ENCODE data around the gene ADH7. TPM values are rescaled to one million over a fixed set of nuclear protein-coding genes. Genes with fewer than 3 reads are reported as not detected.

ADH7 gene
- total RNA-seq, 2 donors from 2014 or later = not detected

DNA sequence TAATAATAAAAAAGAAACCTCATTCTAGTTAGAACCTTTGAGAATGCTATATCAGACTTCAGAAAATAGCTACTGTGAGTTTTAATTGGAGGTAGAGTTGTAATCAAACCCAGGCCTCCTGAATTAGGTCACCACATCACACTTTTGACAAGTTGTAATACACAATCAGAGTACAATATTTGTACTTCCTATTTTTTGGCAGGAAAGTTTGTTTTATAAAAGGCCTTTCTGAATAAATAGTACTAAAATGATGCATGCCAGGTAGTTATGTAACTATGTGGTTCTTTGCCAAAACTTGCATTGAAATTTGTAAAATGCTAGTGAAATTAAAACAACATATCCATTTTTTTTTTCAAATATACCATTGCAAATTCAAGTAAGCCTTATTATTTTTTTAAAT, 26.8 kb downstream of the ADH7 start:
- peaks cover 8 to 21% of the 10 kb centered on the region in 2 donors for H3K27me3 Mint-ChIP-seq
- peaks cover 21% of the 10 kb centered on the region in 2 donors for H3K4me1 Mint-ChIP-seq (ENCODE audit: low read depth in 2 of 2)
- H3K27ac Mint-ChIP-seq = no peak overlapping the region
- DNase-seq (ENCODE audit: low spot score) = no peak
- no peaks in the 10 kb centered on the region for H3K9me3 Mint-ChIP-seq
- no peak for ATAC-seq
- no peak overlapping the region for H3K4me3 Mint-ChIP-seq
- H3K36me3 Mint-ChIP-seq = no peaks in the 10 kb centered on the region

DNA sequence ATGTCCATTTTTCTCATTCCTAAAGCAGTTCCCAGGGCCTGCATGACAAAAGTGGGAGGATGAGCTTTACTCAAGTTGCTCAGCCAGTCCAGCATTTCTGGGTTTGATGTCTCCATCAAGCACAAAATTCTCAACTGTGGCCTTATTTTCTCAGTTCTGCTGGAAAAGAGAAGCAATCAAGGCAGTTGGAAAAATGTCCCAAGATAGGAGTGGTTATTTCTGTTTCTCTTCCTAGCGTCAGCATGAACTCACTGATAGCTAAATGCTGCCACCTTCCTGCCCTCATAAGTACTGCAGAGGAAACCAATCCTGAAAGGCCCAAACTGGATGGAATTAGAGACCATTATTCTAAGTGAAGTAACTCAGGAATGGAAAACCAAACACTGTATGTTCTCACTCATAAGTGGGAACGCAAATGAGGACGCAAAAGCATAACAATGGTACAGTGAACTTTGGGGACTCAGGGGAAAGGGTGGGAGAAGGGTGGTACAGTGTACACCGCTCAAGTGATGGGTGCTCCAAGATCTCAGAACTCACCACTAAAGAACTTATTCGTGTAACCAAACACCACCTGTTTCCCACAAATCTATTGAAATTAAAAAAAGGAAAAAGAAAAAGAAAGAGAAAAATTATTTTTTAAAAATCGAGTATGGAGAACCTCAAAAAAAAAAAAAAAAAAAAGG, 29.6 kb downstream of the ADH7 start:
- Mint-ChIP-seq H3K27me3 (peaks cover 8 to 21% of the 10 kb centered on the region in 2 donors), H3K36me3 (no peaks in the 10 kb centered on the region), H3K4me3 (no peak overlapping the region), H3K9me3 (no peaks in the 10 kb centered on the region), H3K27ac (peak overlapping the region in 1 of 2 donors; percentile 58), H3K4me1 (ENCODE audit: low read depth in 2 of 2) (peaks cover 21 to 22% of the 10 kb centered on the region in 2 donors)
- peak in 1 of 2 donors; percentile 62 for ATAC-seq
- no peak for DNase-seq (ENCODE audit: low spot score)

- Mint-ChIP-seq H3K4me3 (peak overlapping the region; percentile 16), H3K27ac (peak overlapping the region in 1 of 2 donors; percentile 1), H3K4me1 (ENCODE audit: low read depth in 2 of 2) (peaks cover 21 to 22% of the 10 kb centered on the region in 2 donors), H3K36me3 (no peaks in the 10 kb centered on the region), H3K9me3 (no peaks in the 10 kb centered on the region), H3K27me3 (peaks cover 8 to 21% of the 10 kb centered on the region in 2 donors)
- DNase-seq (ENCODE audit: low spot score) (no peak), ATAC-seq (peak; percentile 87 to 91)
These were observed 30.4 kb downstream of the ADH7 start for GRCh38 chr4:99404595-99405287.

DNA sequence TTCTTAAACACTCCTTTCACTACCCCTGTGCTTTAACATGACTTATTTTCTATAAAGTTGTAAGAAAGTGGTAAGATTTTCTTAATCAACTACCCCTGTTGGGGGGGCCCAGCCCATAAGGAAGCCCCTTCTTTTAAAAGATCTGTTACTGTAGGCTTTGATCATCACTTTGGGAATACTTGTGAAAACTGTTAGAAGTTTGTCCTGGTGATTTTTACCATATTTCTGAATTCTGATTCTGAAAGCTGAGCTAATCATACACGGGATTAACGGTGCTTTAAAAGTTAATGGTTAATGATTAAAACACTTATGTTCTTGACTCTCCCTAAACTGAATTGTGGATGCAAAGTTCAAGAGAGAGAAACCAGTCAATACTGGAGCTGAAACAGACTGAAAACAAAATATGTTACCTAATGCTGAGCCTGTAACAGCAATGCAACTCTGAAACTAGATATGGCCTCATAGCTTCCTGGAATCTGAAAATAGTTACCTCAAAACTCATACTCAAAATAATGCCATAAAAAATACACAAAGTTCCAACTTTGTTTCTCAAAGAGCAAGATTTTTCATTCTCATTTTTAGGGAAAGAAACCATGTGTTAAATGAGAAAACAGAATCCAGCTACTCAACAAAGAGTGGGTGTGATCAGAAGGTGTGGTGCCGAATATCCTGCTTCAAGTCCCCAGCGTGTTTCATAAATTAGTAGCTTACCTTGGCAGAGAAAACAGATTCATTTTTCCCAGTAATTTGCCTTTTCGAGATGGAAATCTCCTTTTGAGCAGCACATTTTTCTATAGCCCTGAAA, 31.6 kb downstream of the ADH7 start:
- DNase-seq (ENCODE audit: low spot score) = no peak
- Mint-ChIP-seq H3K4me1 (ENCODE audit: low read depth in 2 of 2) (peaks cover 21 to 22% of the 10 kb centered on the region in 2 donors), H3K27ac (peak overlapping the region in 1 of 2 donors; percentile 33), H3K36me3 (no peaks in the 10 kb centered on the region), H3K27me3 (peaks cover 8 to 21% of the 10 kb centered on the region in 2 donors), H3K9me3 (no peaks in the 10 kb centered on the region), H3K4me3 (peak overlapping the region; percentile 31)
- ATAC-seq = no peak

GRCh38 chr4:99402765-99403164, 32.4 kb downstream of the ADH7 start:
- Mint-ChIP-seq H3K9me3 (no peaks in the 10 kb centered on the region), H3K27ac (no peak overlapping the region), H3K4me1 (ENCODE audit: low read depth in 2 of 2) (peaks cover 21 to 22% of the 10 kb centered on the region in 2 donors), H3K36me3 (no peaks in the 10 kb centered on the region), H3K27me3 (peaks cover 8 to 28% of the 10 kb centered on the region in 2 donors), H3K4me3 (no peak overlapping the region)
- ATAC-seq (no peak), DNase-seq (ENCODE audit: low spot score) (no peak)

- H3K27ac Mint-ChIP-seq = no peak overlapping the region
- no peak overlapping the region for H3K4me3 Mint-ChIP-seq
- H3K4me1 Mint-ChIP-seq (ENCODE audit: low read depth in 2 of 2) = peaks cover 21 to 22% of the 10 kb centered on the region in 2 donors
- no peaks in the 10 kb centered on the region for H3K9me3 Mint-ChIP-seq
- H3K27me3 Mint-ChIP-seq = peaks cover 0 to 29% of the 10 kb centered on the region in 2 donors
- no peak for ATAC-seq
- DNase-seq (ENCODE audit: low spot score) = no peak
- H3K36me3 Mint-ChIP-seq = no peaks in the 10 kb centered on the region
These were observed 34.3 kb downstream of the ADH7 start for GRCh38 chr4:99400831-99401230.

DNA sequence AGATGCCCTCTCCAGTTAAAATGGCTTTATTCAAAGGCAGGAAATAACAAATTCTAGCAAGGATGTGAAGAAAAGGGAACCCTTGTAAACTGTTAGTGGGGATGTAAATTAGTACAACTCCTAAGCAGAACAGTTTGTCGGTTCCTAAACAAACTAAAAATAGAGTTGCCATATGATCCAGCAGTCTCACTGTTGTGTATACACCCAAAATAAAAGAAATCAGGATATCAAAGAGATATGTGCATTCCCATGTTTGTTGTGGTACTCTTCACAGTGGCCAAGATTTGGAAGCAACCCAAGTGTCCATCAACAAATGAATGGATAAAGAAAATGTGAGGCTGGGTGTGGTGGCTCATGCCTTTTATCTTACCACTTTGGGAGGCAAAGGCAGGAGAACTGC, 36.1 kb downstream of the ADH7 start:
- Mint-ChIP-seq H3K36me3 (no peaks in the 10 kb centered on the region), H3K4me3 (no peak overlapping the region), H3K27ac (no peak overlapping the region), H3K9me3 (no peaks in the 10 kb centered on the region), H3K4me1 (ENCODE audit: low read depth in 2 of 2) (peaks cover 6 to 7% of the 10 kb centered on the region in 2 donors), H3K27me3 (peaks cover 5 to 25% of the 10 kb centered on the region in 2 donors)
- ATAC-seq (no peak), DNase-seq (ENCODE audit: low spot score) (no peak)

- ATAC-seq = no peak
- H3K4me1 Mint-ChIP-seq (ENCODE audit: low read depth in 2 of 2) = no peaks in the 10 kb centered on the region
- peaks cover 11 to 38% of the 10 kb centered on the region in 2 donors for H3K27me3 Mint-ChIP-seq
- no peak for DNase-seq (ENCODE audit: low spot score)
- H3K4me3 Mint-ChIP-seq = no peak overlapping the region
- no peaks in the 10 kb centered on the region for H3K9me3 Mint-ChIP-seq
- H3K27ac Mint-ChIP-seq = no peak overlapping the region
- H3K36me3 Mint-ChIP-seq = no peaks in the 10 kb centered on the region
These were observed 39.4 kb downstream of the ADH7 start for GRCh38 chr4:99395595-99396364.

DNA sequence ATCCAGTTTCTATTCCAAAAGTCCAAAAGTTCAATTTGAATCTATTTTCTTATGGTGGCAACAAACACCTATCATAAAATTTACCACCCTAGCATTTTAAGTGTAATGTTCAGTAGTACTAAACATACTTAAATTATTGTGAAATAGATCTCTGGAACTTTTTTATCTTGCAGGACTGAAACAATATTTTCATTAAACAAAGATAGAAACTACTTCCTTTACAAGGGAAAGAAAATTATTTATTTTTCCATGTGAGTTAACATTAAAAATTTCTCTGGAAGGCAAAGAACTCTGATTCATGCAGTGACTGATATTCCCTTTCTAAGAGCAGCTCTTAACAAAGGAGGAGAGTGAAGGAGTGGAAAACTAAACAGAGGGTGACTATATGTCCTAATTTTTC, 40.2 kb downstream of the ADH7 start:
- Mint-ChIP-seq H3K27ac (no peak overlapping the region), H3K27me3 (peaks cover 11 to 38% of the 10 kb centered on the region in 2 donors), H3K4me1 (ENCODE audit: low read depth in 2 of 2) (no peaks in the 10 kb centered on the region), H3K9me3 (no peaks in the 10 kb centered on the region), H3K4me3 (no peak overlapping the region), H3K36me3 (no peaks in the 10 kb centered on the region)
- ATAC-seq (no peak), DNase-seq (ENCODE audit: low spot score) (no peak)

DNA sequence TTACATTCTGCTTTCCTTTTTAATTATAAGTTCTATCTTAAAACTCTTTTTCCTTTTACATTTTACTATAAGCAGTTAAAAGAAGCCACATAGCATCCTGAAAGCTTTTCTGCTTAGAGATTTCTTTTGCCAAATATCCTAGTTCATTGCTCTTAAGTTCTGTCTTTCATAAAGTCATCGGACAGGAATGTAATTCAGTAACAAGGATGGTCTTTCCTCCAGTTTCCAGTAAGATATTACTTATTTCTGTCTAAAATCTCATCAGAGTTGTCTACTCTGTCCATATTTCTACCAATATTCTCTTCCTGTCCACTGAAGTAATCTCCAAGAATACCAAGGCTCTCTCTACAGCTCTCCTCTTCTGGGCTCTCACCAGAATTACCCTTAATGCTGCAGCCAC, 45.1 kb downstream of the ADH7 start:
- no peak overlapping the region for H3K27ac Mint-ChIP-seq
- no peaks in the 10 kb centered on the region for H3K36me3 Mint-ChIP-seq
- H3K9me3 Mint-ChIP-seq = no peaks in the 10 kb centered on the region
- ATAC-seq = no peak
- no peaks in the 10 kb centered on the region for H3K4me1 Mint-ChIP-seq (ENCODE audit: low read depth in 2 of 2)
- H3K4me3 Mint-ChIP-seq = no peak overlapping the region
- H3K27me3 Mint-ChIP-seq = peaks cover 8 to 36% of the 10 kb centered on the region in 2 donors
- no peak for DNase-seq (ENCODE audit: low spot score)

DNA sequence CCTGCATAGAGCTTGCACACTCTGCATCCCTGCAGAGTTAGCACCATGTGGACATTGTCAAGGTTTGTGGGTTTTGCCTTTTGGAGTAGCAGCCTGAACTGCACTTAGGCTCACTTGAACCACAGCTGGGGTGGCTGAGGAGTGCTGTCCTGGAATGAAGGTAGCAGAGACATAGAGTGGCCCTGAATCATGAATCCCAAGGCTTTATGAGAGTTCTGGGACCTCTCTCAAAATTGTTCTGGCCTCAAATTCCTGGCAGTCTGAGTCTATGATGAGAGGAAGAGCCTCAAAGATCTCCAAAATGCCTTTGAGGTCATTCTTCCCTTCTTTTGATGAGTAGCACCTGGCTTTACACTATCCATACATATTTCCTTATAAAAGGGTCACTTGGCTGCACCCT, 45.5 kb downstream of the ADH7 start:
- Mint-ChIP-seq H3K4me1 (ENCODE audit: low read depth in 2 of 2) (no peaks in the 10 kb centered on the region), H3K9me3 (no peaks in the 10 kb centered on the region), H3K27ac (no peak overlapping the region), H3K27me3 (peaks cover 8 to 38% of the 10 kb centered on the region in 2 donors), H3K36me3 (no peaks in the 10 kb centered on the region), H3K4me3 (no peak overlapping the region)
- ATAC-seq = no peak
- DNase-seq (ENCODE audit: low spot score) = no peak

DNA sequence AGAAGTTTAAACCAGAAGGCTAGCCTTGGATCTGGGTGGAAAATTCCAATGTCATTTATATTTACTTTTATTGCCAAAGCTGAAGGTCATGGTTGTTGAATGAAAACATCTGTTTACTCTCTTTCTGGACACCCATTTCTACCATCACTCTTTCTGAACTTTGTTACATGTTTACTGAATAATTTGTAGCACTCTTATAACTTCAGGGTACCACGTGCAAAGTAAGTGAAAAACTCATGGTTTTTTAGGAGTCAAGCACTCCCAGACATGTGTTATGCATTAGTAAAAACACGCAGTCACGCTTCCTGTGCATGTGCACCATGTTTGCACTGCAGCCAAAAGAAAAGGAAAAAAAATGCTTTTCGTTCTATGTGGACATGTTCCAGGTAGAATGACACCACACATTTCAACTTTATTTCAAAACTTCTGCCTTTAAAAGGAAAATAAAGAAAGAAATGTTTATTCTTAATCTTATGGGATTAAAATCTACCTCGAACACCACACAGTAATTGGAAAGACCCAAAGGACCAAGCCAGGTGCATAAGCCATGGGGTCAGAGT, 51.2 kb downstream of the ADH7 start:
- Mint-ChIP-seq H3K4me1 (ENCODE audit: low read depth in 2 of 2) (no peaks in the 10 kb centered on the region), H3K9me3 (no peaks in the 10 kb centered on the region), H3K27me3 (peaks cover 5 to 30% of the 10 kb centered on the region in 2 donors), H3K4me3 (no peak overlapping the region), H3K36me3 (no peaks in the 10 kb centered on the region), H3K27ac (no peak overlapping the region)
- DNase-seq (ENCODE audit: low spot score) = no peak
- ATAC-seq = no peak

DNA sequence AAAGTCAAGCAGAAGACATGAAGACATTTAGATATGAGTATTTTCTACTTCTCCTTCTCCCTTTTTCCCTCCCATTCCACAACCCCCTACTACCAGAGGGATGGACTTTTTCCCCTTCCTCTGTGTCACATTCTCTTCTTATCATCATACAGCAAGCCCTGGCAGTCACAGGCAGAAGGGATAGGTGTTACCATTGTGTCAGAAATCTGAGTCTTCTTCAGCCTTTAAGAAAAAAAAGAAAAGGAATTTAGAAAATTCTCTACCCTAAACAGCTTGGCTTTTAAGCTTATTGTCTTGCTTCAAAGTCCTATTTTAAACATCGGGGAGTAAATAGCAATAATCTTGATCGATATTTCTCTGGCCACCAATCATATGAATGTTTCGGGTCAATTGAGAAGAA, 51.7 kb downstream of the ADH7 start:
- no peak overlapping the region for H3K27ac Mint-ChIP-seq
- ATAC-seq (no peak), DNase-seq (ENCODE audit: low spot score) (no peak)
- H3K9me3 Mint-ChIP-seq = peaks cover 3% of the 10 kb centered on the region
- H3K4me1 Mint-ChIP-seq (ENCODE audit: low read depth in 2 of 2) = no peaks in the 10 kb centered on the region
- H3K4me3 Mint-ChIP-seq = no peak overlapping the region
- H3K36me3 Mint-ChIP-seq = no peaks in the 10 kb centered on the region
- peaks cover 5 to 25% of the 10 kb centered on the region in 2 donors for H3K27me3 Mint-ChIP-seq
